HG03159 (cell line): ENCODE data around the gene IL4R.
"Not testable (repeated sequence)": the region's sequence is repeated elsewhere in the genome, so short reads cannot be mapped to it uniquely, and the experiment has no call there.

ENCODE experiments used
- ATAC-seq: cut with Tn5 transposase; IDR thresholded peaks from one replicate; pipeline ENCODE4 v1.9.1; 2021; ENCODE audit warnings: mild to moderate bottlenecking, moderate library complexity; ENCODE audit not compliant: unreplicated experiment

The IL4R gene

DNA sequence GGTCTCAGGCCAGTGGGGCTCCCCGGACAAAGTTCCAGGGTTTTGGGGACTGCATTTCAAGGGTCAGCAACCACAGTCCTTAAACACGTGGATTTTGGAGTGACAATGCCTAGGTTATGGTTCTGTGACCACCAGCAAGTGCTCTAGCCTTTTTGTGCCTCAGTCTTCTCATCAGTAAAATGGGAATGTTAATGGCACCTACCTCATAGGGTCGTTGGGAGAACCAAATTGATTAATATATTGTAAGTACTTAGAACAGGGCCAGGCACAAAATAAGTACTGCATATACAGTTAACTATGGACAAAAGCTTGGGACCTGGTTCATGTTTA is 13.8 kb downstream of the IL4R start:
- ATAC-seq = no peak

DNA sequence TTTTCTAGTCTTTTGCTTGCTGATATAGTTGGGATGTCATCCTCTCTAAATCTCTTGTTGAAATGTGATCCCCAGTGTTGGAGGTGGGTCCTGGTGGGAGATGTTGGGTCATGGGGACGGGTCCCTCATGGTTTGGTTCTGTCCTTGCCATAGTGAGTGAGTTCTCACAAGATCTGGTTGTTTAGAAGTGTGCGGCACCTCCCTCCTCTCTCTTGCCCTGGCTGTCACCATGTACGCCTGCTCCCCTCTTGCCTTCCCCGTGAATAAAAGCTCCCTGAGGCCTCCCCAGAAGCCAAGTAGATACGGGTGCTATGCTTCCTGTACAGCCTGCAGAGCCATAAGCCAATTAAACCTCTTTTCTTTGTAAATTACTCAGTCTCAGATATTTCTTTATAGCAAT is 15.2 kb downstream of the IL4R start:
- ATAC-seq = no peak

DNA sequence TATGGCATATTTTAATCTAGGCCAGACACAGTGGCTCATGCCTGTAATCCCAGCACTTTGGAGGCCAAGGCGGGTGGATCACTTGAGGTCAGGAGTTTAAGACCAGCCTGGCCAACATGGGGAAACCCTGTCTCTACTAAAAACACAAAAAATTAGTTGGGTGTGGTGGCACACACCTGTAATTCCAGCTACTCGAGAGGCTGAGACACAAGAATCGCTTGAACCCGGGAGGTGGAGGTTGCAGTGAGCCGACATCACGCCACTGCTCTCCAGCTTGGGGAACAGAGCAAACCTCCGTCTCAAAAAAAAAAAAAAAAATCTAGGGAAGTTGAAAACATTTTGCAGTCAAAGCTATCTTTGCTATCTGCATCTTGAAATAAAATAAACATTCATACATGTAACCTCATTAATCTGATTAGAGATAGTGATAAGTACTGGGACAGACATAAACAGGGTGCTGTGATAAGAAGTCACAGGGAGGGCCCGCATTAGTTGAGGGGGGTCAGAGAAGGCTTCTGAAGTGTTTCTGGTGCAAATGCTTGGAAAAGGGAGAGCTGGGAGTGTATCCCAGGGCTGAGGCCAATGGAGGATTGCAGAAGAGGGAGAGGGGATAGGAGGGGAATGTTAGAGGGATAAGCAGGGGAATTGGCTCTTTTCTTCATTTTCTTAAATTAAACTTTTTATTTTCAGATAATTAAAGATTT is 15.8 kb downstream of the IL4R start:
- not testable (repeated sequence) for ATAC-seq

DNA sequence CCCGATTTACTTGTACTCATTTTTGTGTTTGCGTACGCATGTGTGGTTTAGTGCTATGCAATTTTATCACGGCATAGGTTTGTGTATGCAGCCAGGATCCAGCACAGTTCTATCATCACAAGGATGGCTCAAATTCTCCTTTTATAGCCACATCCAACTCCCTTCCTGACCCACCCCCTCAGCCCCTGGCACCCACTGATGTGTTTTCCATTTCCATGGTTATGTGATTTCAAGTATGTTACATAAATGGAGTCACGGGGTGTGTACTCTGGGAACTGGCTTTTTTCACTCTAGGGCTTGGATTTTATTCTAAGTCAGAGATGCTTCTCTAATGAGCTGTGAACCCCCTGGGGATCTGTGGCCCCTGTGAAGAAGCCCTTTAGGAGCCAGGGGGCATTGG is 16.8 kb downstream of the IL4R start:
- no peak for ATAC-seq

DNA sequence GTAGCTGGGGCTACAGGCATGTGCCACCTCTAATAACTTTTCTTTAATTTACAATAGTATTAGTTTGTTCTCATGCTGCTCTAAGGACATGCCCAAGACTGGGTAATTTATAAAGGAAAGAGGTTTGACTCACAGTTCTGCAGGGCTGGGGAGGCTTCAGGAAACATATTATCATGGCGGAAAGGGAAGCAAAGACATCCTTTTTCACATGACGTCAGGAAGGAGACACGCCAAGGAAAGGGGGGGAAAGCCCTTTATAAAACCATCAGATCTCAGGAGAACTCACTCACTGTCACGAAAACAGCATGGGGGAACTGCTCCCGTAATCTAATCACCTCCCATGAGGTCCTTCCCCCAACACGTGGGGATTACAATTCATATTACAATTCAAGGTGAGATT is 18.3 kb downstream of the IL4R start:
- ATAC-seq = no peak

DNA sequence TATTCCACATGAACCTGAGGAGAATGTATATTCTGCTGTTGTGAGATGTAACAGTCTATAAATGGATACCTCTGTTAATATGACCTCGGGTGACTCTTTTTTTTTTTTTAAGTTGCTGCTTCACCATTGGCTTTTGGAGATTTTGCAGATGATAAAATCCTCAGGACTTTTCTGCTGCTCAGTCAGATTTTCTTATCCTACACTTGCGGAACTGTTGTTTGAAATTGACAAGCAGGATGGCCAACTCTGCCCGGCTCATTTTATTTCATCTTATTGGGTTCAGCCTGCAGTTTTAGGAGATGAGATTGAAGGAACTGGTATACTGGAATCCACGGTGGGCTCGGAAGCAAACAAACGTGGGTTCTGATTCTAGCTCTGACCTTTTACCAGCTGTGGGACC is 19.3 kb downstream of the IL4R start:
- no peak for ATAC-seq

DNA sequence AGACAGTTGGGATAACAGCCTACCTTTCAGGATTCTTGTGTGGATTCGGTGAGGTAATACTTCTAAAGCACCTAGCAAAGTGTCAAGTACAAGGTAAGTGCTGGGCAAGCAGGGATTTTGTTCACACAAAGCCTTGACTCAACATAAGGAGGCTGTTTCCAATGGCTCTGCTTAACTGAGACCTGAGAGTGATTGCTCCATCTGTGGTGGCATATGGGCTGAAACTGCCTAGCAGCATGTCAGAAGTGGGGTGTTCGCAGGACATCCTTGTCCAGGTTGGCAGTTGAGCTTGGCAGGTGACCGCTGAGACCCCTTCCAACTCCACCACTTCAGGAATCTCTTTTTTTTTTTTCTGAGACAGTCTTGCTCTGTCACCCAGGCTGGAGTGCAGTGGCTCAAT is 19.8 kb downstream of the IL4R start:
- no peak for ATAC-seq

DNA sequence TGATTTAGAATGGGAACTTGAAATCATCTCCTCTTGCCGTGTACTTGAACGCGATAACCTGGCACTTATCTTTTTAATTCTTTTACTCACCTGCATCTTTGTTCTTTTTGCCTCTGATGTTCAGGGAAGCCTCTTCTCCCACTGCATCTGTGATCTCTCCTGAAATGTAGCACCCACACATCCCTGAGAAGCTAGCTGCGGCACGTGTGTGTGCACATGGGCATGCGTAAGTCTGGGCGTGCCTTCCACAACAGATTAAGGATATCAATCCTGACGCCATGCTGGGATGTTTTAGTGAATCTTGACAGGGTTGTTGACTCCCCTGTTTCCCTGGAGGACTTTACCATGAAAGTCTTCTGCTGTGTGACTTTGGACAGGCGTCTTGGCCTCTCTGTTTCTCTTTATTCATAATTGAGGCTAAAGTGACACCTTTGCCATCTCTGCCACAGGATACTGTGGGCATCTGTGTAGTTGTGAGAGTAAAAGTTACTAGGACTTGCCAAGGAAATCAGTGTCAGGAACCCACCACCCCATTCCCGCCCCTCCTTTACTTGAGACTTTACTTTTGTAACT is 20.5 kb downstream of the IL4R start:
- no peak for ATAC-seq

DNA sequence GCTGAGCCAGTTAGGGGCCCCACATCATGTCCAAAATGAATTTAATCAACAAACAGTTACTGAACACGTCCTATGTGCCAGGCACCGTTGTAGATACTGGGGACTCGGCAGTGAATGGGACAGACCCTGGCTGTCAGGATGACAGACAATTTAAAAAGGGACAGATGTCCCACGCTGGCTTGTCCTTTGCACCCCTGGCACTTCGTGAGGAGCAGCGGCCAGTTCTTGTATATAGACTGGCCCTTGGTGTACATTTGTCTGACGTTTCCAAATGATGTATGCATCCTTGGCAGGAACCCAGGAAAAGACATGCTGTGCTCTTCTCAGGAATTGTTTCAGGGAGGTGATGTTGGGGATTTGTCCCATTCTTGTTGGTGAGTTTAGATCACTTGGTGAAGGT is 21.1 kb downstream of the IL4R start:
- no peak for ATAC-seq

DNA sequence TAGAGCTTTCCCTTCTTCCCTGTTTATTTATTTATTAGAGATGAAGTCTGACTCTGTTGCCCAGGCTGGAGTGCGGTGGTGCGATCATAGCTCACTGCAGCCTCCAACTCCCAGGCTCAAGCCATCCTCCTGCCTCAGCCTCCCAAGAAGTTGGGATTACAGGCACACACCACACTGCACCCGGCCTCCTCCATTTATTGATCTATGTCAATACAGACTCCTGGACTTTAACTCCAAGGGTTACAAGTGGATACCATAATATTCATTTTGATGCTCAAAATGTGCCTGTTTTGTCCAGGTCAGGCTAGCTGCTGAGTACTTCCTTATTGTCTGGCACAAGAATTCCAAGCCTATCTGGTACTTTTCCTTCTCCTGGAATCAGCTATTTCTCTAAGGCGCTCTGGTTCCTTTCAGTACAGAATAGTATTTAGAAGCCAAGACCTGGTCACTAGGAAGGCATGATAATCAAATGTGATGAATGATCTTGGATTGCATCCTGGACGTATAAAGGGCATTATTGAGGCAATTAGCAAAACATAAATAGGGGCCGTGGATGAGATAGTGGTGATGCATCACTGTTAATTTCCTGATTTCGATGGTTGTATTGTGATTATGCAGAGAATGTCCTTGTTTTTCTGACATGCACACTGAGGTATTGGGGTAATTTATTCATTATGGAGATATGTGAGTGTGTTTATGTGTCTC is 21.7 kb downstream of the IL4R start:
- ATAC-seq = no peak

DNA sequence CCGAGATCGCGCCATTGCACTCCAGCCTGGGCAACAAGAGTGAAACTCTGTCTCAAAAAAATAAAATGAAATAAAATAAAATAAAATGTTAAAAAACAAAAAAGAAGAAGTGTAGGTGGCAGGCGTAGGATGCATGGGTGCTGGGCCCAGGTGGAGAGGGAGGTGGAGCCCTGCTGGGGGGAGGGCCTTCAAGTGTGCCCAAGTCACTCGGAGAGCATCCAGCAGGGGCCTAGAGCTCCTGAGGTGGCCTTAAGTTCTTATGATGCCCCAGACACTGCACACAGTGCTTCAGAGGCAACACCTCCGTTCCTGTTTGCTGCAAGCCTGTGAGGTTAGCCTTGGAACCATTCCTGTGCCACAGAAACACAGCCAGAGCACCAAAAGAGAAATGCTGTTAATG is 23.2 kb downstream of the IL4R start:
- no peak for ATAC-seq

DNA sequence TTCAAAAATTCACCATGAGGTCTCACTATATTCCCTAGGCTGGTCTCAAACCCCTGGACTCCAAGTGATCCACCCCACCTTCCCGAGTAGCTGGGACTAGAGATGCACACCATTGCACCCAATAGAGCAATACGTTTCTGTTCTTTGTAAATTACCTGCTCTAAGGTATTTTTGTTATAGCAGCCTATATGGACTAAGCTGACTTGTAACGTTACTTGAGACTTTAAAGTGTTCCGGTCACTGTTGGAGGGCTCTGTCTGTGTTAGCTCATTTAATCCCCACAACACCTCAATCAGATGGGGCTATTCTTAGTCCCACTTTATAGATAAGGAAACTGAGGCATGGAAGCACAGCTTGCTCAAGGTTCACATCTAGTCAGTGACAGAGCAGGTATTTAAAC is 25.4 kb downstream of the IL4R start:
- no peak for ATAC-seq

DNA sequence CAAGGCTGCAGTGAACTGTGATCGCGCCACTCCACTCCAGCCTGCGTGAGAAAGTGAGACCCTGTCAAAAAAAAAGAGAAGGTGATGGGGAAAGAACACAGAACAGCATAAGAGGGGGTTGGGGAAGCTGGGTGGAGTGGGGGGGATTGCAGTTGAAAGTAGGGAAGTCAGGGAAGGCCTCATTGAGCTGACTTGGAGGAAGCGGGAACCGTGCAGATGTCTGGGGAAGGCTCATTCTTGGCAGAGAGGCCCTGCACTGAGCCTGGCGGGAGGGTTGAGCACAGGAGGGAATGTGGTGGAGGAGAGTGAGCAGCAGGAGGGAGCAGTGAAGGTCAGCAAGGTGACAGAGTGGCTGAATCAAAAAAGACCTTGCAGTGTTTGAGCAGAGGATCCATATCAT is 26.9 kb downstream of the IL4R start:
- no peak for ATAC-seq

DNA sequence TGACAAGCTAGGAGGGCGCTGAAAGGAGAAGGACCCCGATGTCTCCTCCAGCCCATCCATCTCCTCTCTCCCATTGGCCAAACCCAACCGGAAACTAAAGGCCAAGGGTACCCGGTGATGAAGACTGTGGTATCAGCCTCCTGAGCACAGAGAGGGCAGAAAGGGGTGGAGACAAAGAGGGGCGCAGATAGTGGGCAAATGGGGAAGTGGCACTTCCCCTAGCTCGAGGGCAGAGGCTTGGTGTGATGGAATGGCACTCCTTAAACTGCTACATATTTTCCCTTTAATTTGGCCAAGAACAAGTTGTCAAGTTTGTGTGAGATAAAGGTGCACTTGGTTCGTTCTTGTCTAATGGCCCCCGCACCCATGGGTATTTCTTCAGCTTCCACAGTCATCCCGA is 27.8 kb downstream of the IL4R start:
- no peak for ATAC-seq

DNA sequence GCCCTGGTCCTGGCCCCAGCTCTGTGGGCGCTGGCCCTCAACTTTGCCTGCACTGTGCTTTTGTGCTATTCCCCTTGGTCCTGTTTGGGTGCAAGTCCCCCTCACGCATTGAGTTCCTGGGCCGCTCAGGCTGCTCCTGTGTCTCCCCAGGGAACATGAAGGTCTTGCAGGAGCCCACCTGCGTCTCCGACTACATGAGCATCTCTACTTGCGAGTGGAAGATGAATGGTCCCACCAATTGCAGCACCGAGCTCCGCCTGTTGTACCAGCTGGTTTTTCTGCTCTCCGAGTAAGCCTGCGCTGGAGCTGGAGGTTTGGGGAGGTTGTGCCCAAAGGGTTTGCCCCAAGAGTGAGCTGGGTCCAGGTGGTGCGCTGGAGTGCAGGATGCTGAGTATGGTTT is 28.2 kb downstream of the IL4R start:
- no peak for ATAC-seq

DNA sequence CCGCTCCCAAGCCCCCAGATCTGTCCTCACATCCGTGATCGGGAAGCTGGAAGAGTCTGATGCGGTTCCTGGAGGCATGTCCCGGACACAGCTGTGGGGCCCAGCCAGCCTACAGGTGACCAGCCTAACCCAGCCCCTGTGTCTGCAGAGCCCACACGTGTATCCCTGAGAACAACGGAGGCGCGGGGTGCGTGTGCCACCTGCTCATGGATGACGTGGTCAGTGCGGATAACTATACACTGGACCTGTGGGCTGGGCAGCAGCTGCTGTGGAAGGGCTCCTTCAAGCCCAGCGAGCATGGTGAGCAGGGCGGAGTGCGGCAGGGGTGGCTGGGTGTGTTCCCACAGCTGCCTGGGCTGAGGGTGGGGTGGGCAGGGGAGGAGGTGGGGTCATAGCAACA is 30.9 kb downstream of the IL4R start:
- no peak for ATAC-seq

DNA sequence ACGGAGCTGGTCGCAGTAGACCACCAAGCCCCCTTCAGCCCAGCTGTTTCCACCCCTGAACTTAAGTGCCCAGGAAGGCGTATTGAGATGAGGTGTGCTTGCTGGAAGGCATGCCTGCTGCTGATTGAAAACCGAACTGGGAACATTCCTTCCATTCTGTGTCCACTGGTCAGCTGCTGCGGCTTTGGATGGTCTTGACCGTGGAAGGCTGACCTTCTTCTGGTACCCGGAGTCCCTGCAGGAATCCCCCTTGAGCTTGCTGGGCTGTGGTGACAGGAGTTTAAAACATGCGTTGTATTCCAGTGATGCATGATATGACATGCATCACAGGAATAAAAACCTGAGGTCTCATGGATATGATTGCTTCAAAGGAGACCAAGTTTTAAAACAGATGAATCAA is 31.4 kb downstream of the IL4R start:
- no peak for ATAC-seq

DNA sequence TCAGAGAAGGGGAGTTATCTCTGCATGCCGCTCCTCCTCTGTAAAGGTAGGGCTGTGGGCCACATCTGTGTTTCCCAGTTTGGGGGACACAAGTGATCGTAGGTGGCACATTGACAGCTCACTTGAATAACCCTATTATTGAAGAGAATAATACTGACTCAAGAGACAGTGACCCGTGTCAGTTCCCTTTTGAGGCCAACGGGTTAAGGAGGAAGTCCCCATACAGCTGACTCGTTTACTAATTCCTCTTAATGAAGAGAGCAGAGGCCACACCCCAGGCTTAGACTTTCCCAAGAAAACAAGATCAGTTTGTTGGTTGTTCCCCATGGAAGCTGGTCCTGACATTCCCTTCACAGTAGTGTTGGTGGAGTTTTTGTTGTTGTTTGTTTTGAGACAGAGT is 33.0 kb downstream of the IL4R start:
- ATAC-seq = no peak

DNA sequence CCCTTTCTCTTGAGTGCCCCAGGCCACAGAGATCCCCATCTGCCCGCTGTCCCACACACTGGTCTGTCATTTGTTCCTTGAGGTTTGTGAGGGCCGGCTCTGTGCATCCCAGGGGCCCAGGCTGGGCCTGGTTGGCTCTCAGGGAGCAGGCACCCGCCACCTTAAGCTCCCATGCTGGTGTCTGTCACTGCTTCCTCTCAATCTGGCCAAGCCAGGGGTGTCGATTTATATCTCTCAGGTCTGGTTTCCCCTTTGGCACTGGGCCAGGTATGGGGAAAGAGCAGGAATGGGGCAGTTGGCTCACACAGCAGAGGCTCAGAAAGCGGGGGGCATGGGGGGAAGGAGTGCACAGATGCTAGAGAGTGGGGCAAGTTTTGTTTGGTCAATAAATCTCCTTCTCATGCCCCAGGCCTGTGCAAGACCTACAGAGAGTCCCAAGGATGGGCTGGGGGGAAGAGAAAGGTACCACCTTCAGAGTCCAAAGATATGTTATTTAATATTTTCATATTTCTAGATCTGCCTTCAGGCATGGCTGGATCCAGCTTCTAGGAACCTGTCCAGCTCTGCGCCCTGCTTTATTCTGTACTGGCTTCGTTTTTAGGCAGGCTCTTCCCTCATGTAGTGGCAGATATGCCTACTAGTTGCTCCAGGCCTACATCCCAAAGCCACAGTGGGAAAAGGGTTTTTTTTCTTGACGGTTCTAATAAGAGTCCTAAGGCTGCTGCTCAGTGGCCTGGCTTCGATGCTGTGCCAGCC is 34.3 kb downstream of the IL4R start:
- no peak for ATAC-seq

DNA sequence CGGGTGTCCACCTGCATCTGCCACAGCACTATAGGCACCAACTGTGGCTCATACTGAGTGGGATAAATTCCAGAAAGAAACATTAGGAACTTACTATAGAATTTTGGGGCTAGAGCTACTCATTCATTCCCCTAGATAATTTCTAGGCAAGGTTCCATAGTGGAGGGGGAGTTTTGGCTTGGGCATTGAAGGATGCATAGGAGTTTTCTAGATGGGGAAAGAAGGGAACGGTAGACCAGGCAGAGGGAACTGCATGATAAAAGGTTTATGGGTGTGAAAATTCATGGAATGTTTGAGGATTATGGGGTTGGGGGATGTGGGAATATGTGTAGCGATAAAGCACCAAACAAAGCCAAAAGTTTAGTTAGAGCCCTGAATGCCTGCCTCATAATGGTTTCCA is 35.5 kb downstream of the IL4R start:
- ATAC-seq = no peak

DNA sequence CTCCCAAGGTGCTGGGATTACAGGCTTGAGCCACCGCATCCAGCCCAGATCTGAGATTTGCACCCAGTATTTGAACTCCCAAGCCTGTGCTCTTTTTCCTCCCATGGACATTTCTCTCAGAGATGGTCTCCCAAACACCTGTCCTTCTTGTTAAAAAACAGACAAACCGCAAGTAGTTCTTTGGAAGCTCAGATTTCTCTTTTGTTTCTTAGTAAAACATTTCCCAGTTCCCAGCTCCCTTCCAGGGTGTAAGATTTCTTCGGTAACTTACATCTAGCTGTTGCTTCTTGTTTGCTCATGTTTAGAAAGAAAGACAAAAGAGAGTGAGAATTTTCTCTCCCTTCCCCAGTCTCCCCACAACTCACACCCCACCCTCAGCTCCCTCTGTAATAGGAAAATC is 36.2 kb downstream of the IL4R start:
- no peak for ATAC-seq

DNA sequence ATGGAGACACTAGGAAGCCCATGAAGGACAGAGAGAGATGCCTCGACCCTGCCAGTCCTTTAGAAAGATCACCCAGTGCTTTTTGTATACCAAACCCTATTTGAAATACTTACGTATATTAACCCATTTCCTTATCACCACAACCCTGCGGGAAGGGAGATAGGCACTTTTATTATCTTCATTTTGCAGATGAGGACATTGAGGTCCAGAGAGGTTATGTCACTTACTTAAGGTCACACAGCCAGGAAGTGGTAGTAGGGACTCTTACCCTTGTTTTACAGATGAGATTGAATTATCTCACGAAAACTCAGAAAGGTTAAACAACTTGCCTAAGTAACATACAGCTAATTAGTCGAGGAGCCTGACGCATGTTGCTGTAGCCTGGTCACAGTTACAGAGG is 38.2 kb downstream of the IL4R start:
- no peak for ATAC-seq
